Trophoblast cell (in vitro differentiated cells and primary cell): Measurements from ENCODE around the gene RC3H2.

ENCODE experiments used
- DNase-seq, 2 donors: peaks; one replicate each; pipeline ENCODE4 v3.0.0-alpha.2; 2016
- H2AFZ ChIP-seq: 2 replicates; pipeline ENCODE4 v1.6.1; 2013; ENCODE audit warnings: low read length, moderate library complexity, mild to moderate bottlenecking; ENCODE audit not compliant: insufficient read depth, poor library complexity
- H2AK5ac ChIP-seq: 2 replicates; pipeline ENCODE4 v1.6.1; 2013; ENCODE audit warnings: mild to moderate bottlenecking, low read length
- H2BK120ac ChIP-seq: 2 replicates; pipeline ENCODE4 v1.6.1; 2013; ENCODE audit warnings: low read length, mild to moderate bottlenecking, moderate library complexity; ENCODE audit not compliant: insufficient read depth, poor library complexity
- H2BK12ac ChIP-seq: 2 replicates; pipeline ENCODE4 v1.6.1; 2013; ENCODE audit warnings: mild to moderate bottlenecking, low read length, moderate library complexity
- H2BK5ac ChIP-seq: 2 replicates; pipeline ENCODE4 v1.6.1; 2013; ENCODE audit warnings: low read length, low read depth, moderate library complexity, mild to moderate bottlenecking; ENCODE audit not compliant: poor library complexity
- H3K14ac ChIP-seq: 2 replicates; pipeline ENCODE4 v1.6.1; 2013; ENCODE audit warnings: mild to moderate bottlenecking, low read length
- H3K18ac ChIP-seq: 2 replicates; pipeline ENCODE4 v1.6.1; 2013; ENCODE audit warnings: mild to moderate bottlenecking, low read length
- H3K23ac ChIP-seq: 2 replicates; pipeline ENCODE4 v1.6.1; 2013; ENCODE audit warnings: low read length
- H3K27ac ChIP-seq: 2 replicates; pipeline ENCODE4 v1.5.1; 2013; ENCODE audit warnings: low read depth, mild to moderate bottlenecking, inconsistent platforms, low read length, moderate library complexity
- H3K27me3 ChIP-seq: 2 replicates; pipeline ENCODE4 v1.6.1; 2013; ENCODE audit warnings: inconsistent platforms, mild to moderate bottlenecking, low read length, moderate library complexity; ENCODE audit not compliant: insufficient read depth
- H3K36me3 ChIP-seq, 2 experiments: 1 replicate in 1 of 2; 2 replicates in 1 of 2; pipeline ENCODE4 v1.6.1; 2013; ENCODE audit warnings: low read length in 2 of 2, mild to moderate bottlenecking in 2 of 2, moderate library complexity in 1 of 2; ENCODE audit not compliant: insufficient read depth in 2 of 2, control insufficient read depth in 1 of 2
- H3K4ac ChIP-seq: 2 replicates; pipeline ENCODE4 v1.6.1; 2013; ENCODE audit warnings: low read depth, mild to moderate bottlenecking, low read length, moderate library complexity
- H3K4me1 ChIP-seq, 2 experiments: 1 replicate in 1 of 2; 2 replicates in 1 of 2; pipeline ENCODE4 v1.6.1; 2013; ENCODE audit warnings: low read length in 2 of 2, mild to moderate bottlenecking in 2 of 2, moderate library complexity in 1 of 2; ENCODE audit not compliant: insufficient read depth in 2 of 2, control insufficient read depth in 1 of 2
- H3K4me2 ChIP-seq: 2 replicates; pipeline ENCODE4 v1.6.1; 2013; ENCODE audit warnings: inconsistent platforms, mild to moderate bottlenecking, low read length, moderate library complexity
- H3K4me3 ChIP-seq: 2 replicates; pipeline ENCODE4 v1.5.1; 2013; ENCODE audit warnings: mild to moderate bottlenecking, low read depth, low read length, inconsistent platforms
- H3K79me1 ChIP-seq: one replicate; pipeline ENCODE4 v1.6.1; 2013; ENCODE audit warnings: low read length
- H3K79me2 ChIP-seq: 2 replicates; pipeline ENCODE4 v1.6.1; 2013; ENCODE audit warnings: low read length, mild to moderate bottlenecking; ENCODE audit not compliant: control insufficient read depth, insufficient read depth, poor library complexity
- H3K9ac ChIP-seq: 2 replicates; pipeline ENCODE4 v1.6.1; 2013; ENCODE audit warnings: mild to moderate bottlenecking, low read length
- H3K9me3 ChIP-seq: 2 replicates; pipeline ENCODE4 v1.6.1; 2013; ENCODE audit warnings: low read depth, mild to moderate bottlenecking, control low read depth, inconsistent platforms, low read length; ENCODE audit not compliant: insufficient read depth
- H4K12ac ChIP-seq: 2 replicates; pipeline ENCODE4 v1.6.1; 2013; ENCODE audit warnings: low read depth, mild to moderate bottlenecking, low read length, moderate library complexity
- H4K8ac ChIP-seq: 2 replicates; pipeline ENCODE4 v1.6.1; 2013; ENCODE audit warnings: low read depth, mild to moderate bottlenecking, low read length, moderate library complexity
- H4K91ac ChIP-seq: one replicate; pipeline ENCODE4 v1.6.1; 2013; ENCODE audit warnings: low read depth, mild to moderate bottlenecking, low read length, moderate library complexity
- WGBS: extraction: QIAGEN DNeasy Blood & Tissue Kit; methylation state at CpG from one replicate; pipeline ENCODE4 v1.1.7; 2013; ENCODE audit warnings: missing lambda C conversion rate; ENCODE audit not compliant: insufficient read length, insufficient coverage; ENCODE audit errors: extremely low coverage; 5-methylcytosine and 5-hydroxymethylcytosine counted together

RC3H2 gene

DNA sequence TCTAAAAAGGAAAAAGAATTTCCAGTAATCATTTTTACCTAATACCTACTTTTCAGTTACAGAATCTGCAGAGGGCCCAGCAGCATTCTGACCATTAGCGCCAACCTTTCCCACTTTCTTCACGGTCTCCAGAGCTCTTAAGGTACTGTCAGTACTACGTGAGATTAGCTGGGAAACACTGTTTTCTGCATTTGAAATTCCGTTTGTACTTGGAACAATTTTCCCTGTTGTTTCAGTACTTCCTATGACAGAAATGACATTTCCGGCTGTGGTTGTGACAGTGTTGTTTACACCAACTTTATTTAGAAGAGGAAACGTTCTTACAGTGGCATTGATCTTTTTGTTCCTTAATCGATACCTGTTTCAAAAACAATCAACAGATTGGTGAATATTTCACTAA, 39.9 kb downstream of the RC3H2 start:
- no peak overlapping the region for H2BK12ac ChIP-seq
- H2BK120ac ChIP-seq = no peak overlapping the region
- no peaks in the 10 kb centered on the region for H3K4me1 ChIP-seq
- no peak overlapping the region for H3K4ac ChIP-seq
- H4K91ac ChIP-seq = no peak overlapping the region
- H3K14ac ChIP-seq = no peak overlapping the region
- no peaks in the 10 kb centered on the region for H3K9me3 ChIP-seq
- H3K9ac ChIP-seq = no peak overlapping the region
- H3K4me3 ChIP-seq = no peak overlapping the region
- H3K18ac ChIP-seq = no peak overlapping the region
- peaks cover 13 to 14% of the 10 kb centered on the region in 2 experiments for H3K36me3 ChIP-seq
- no peaks in the 10 kb centered on the region for H3K79me1 ChIP-seq
- H2AK5ac ChIP-seq = no peak overlapping the region
- H3K23ac ChIP-seq = no peak overlapping the region
- no peaks in the 10 kb centered on the region for H3K79me2 ChIP-seq
- no peak for DNase-seq
- no peak overlapping the region for H4K12ac ChIP-seq
- no CpG with 5 or more reads among the region's 7 CpGs for WGBS
- H3K27ac ChIP-seq = no peak overlapping the region
- H2BK5ac ChIP-seq = no peak overlapping the region
- H3K27me3 ChIP-seq = no peaks in the 10 kb centered on the region
- H2AFZ ChIP-seq = no peak overlapping the region
- no peak overlapping the region for H4K8ac ChIP-seq
- no peak overlapping the region for H3K4me2 ChIP-seq

- Histone ChIP-seq H3K4me2 (no peak overlapping the region), H2BK5ac (no peak overlapping the region), H2AK5ac (no peak overlapping the region), H3K9ac (no peak overlapping the region), H4K8ac (no peak overlapping the region), H3K4ac (no peak overlapping the region), H3K18ac (no peak overlapping the region), H2BK12ac (no peak overlapping the region), H3K27me3 (no peaks in the 10 kb centered on the region), H3K4me3 (no peak overlapping the region), H2AFZ (no peak overlapping the region), H3K14ac (no peak overlapping the region), H4K91ac (no peak overlapping the region), H3K23ac (no peak overlapping the region), H3K36me3 (peaks cover 14% of the 10 kb centered on the region in 2 experiments), H3K79me2 (no peaks in the 10 kb centered on the region), H3K79me1 (no peaks in the 10 kb centered on the region), H2BK120ac (no peak overlapping the region), H3K27ac (no peak overlapping the region), H4K12ac (no peak overlapping the region), H3K9me3 (peaks cover 3% of the 10 kb centered on the region), H3K4me1 (no peaks in the 10 kb centered on the region)
- no CpG with 5 or more reads among the region's 3 CpGs for WGBS
- DNase-seq = no peak
Observed at GRCh38 chr9:122863407-122863806, 41.8 kb downstream of the RC3H2 start.

DNA sequence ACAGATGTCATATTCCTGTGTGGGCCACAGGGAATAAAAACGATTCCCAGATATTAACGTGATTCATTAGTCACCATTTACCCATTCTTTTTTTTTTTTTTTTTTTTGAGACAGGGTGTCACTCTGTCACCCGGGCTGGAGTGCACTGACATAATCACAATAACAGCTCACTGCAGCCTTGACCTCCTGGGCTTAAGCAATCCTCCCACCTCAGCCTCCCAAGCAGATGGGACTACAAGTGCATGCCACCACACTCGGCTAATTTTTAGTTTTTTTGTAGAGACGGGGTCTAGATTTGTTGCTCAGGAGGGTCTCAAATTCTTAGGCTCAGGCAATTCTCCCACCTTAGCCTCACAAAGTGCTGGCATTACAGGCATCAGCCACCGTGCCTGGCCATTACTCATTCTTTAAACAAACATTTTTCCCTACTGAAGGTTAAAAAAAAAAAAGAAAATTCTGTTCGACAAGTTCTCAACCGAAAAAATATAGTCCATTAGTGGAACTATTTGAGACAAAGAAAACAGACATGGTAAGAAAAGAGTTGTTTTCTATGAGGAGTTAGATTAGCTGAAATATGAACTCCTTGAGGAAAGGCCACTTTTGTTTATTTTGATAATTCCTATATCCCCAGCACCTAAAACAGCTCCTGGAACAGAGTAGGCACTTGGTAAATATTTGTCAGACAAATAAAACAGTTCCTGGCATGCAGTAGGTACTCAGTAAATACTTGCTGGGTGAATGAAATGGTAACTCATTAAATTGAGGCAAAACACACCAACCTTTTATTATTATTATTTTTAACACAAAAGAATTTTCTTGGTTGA, 44.6 kb downstream of the RC3H2 start:
- WGBS = no CpG with 5 or more reads among the region's 8 CpGs
- Histone ChIP-seq H4K8ac (no peak overlapping the region), H3K9me3 (peaks cover 3% of the 10 kb centered on the region), H2AK5ac (no peak overlapping the region), H3K9ac (no peak overlapping the region), H3K4me1 (no peaks in the 10 kb centered on the region), H3K14ac (no peak overlapping the region), H3K18ac (no peak overlapping the region), H4K91ac (no peak overlapping the region), H3K27me3 (no peaks in the 10 kb centered on the region), H3K27ac (no peak overlapping the region), H3K4me2 (no peak overlapping the region), H3K23ac (no peak overlapping the region), H3K4me3 (no peak overlapping the region), H3K79me2 (no peaks in the 10 kb centered on the region), H3K79me1 (no peaks in the 10 kb centered on the region), H2BK12ac (no peak overlapping the region), H4K12ac (no peak overlapping the region), H2AFZ (no peak overlapping the region), H3K36me3 (peaks cover 18 to 22% of the 10 kb centered on the region in 2 experiments), H2BK5ac (no peak overlapping the region), H3K4ac (no peak overlapping the region), H2BK120ac (no peak overlapping the region)
- no peak for DNase-seq

DNA sequence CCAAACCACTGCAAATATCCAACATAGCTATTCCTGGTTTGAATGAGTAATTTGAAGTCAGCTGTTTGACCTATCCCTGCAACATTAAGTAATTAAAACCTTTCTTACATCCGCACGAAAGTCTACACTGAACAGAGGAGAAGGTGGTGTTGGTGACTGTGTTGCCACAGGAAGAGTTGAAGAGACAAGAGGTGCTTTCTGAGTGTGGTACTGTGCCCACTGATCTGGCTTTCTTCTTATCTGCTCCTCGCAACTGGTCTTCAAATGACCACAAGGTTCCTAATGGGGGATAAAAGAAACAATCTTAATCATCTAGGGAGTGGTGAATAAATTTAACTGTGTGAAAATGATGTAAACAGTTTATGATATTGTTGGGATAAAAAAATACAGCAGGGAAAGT, 47.3 kb downstream of the RC3H2 start:
- no peak overlapping the region for H3K18ac ChIP-seq
- H2BK12ac ChIP-seq = no peak overlapping the region
- H4K12ac ChIP-seq = no peak overlapping the region
- H2BK120ac ChIP-seq = no peak overlapping the region
- H2AFZ ChIP-seq = no peak overlapping the region
- peaks cover 3% of the 10 kb centered on the region for H3K9me3 ChIP-seq
- no peak overlapping the region for H3K4me3 ChIP-seq
- no peak overlapping the region for H4K8ac ChIP-seq
- peaks cover 24 to 33% of the 10 kb centered on the region in 2 experiments for H3K36me3 ChIP-seq
- no CpG with 5 or more reads among the region's 3 CpGs for WGBS
- no peak for DNase-seq
- H4K91ac ChIP-seq = no peak overlapping the region
- no peak overlapping the region for H3K23ac ChIP-seq
- no peaks in the 10 kb centered on the region for H3K27me3 ChIP-seq
- no peak overlapping the region for H2AK5ac ChIP-seq
- H2BK5ac ChIP-seq = no peak overlapping the region
- no peak overlapping the region for H3K27ac ChIP-seq
- H3K4me1 ChIP-seq = no peaks in the 10 kb centered on the region
- H3K4me2 ChIP-seq = no peak overlapping the region
- H3K14ac ChIP-seq = no peak overlapping the region
- H3K79me2 ChIP-seq = no peaks in the 10 kb centered on the region
- no peak overlapping the region for H3K4ac ChIP-seq
- no peaks in the 10 kb centered on the region for H3K79me1 ChIP-seq
- no peak overlapping the region for H3K9ac ChIP-seq
